GM18511 (cell line): ENCODE measurements around the gene ME3.
"Not testable (repeated sequence)": the region's sequence is repeated elsewhere in the genome, so short reads cannot be mapped to it uniquely, and the experiment has no call there.

ENCODE experiments used
- ATAC-seq: cut with Tn5 transposase; IDR thresholded peaks from one replicate; pipeline ENCODE4 v1.9.1; 2021; ENCODE audit warnings: mild to moderate bottlenecking, moderate library complexity; ENCODE audit not compliant: unreplicated experiment

Gene ME3

DNA sequence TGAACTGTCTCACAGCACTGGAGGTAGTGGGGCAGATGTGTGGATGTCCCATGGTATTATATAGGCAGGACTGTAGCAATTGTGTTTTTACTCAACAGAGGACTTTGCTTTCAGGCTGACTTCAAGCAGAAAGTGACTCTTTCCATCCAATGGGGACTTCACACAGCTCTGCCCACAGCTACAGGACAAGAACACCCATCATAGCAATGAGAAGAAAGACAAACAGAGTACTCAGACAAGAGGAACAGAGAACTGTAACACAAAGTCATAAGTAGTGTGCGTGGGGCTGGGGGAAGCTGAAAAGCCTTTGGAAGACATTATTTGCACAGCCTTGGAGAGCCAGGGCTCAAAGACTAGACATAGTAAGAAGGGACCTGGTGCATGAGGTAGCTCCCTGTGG lies 227.4 kb downstream of the ME3 start:
- ATAC-seq: no peak

GRCh38 chr11:86443415-86443814 lies 229.0 kb downstream of the ME3 start:
- no peak for ATAC-seq

DNA sequence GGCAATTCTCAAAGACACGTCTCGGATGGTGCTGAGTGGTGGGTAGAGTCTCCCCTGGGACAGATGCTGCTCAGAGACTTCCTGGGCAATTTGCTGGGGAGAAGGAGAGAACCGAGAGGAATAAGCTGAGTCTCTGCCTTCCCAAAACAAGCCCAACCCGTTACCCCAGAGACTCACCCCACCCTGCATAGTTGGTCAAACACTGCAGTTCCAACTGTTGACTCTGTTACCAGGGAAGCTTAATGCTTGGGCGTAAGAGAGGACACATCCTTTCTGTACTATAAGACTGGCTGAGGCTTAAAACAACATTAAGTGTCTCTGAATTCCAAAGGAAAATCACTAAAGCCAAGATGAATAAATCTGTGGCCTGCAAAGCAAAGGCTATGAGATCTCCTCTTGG lies 229.6 kb downstream of the ME3 start:
- ATAC-seq: no peak

GRCh38 chr11:86442420-86442819 lies 230.0 kb downstream of the ME3 start:
- ATAC-seq: no peak

DNA sequence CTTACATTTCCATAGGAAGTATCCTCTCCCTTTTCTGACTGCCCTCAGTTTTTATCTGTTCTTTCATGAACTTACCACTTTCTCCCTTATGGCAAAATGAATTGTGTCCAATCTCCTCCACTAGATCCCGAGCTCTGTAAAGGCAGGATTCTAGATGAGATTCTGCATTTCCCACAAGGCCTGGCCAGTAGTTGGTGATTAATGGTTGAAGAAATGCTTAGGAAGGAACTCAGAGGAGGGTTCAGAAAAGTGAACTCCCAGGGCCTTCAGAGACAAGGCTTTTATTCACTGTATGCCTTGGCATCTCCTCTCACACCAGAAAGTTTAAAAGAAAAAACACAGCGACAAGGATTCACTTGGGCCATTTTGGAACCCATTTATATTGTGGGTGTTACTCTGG lies 231.6 kb downstream of the ME3 start:
- no peak for ATAC-seq

GRCh38 chr11:86440305-86440716 lies 232.1 kb downstream of the ME3 start:
- ATAC-seq: no peak

DNA sequence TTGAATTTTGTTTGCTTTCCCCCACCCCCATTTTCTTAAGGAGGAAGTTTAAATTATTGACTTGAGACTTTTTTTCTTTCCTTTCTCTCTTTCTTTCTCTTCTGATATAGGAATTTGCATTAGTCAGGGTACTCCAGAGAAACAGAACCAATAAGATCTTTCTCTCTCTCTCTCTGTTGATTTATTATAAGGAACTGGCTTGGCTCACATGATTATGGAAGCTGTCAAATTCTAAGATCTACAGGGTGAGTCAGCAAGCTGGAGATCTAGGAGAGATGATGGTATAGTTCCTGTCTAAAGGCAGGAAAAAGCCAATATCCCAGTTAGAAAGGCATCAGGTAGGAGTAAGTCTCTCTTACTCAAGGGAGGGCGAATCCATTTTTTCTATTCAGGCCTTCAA lies 233.7 kb downstream of the ME3 start:
- ATAC-seq: no peak

- ATAC-seq: no peak
Observed at GRCh38 chr11:86435711-86436110, 236.7 kb downstream of the ME3 start.

DNA sequence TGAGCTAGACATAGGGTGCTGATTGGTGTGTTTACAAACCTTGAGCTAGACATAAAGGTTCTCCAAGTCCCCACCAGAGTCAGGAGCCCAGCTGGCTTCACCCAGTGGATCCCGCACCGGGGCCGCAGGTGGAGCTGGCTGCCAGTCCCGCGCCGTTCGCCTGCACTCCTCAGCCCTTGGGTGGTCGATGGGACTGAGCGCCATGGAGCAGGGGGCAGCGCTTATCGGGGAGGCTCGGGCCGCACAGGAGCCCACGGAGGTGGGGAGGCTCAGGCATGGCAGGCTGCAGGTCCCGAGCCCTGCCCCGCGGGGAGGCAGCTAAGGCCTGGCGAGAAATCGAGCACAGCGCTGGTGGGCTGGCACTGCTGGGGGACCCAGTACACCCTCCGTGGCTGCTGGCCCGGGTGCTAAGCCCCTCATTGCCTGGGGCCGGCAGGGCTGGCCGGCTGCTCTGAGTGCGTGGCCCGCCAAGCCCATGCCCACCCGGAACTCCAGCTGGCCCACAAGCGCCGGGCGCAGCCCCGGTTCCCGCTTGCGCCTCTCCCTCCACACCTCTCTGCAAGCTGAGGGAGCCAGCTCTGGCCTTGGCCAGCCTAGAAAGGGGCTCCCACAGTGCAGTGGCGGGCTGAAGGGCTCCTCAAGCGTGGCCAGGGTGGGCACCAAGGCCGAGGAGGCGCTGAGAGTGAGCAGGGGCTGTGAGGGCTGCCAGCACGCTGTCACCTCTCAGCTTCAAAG lies 238.9 kb downstream of the ME3 start:
- not testable (repeated sequence) for ATAC-seq

DNA sequence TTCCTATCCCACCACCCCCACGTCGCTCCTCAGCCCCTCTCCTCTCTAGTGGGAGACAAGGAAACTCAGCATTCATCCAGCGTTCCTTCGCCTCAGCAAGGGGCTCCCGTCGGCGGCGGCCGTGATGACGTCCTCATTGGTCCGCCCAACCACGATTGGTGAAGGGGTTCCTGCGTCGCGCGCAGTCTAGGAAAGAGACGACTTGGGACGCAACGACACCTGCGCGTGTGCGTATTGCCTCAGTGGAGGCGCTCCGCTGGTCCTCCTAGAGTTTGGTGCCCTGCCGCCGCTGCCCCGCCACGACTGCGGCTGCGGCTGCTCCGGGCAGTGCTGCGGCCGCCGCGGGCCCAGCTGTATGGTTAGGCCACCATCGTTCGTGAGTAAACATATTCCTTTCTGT lies 241.2 kb downstream of the ME3 start:
- no peak for ATAC-seq

- ATAC-seq: no peak
Observed at GRCh38 chr11:86427441-86427840, 245.0 kb downstream of the ME3 start.

DNA sequence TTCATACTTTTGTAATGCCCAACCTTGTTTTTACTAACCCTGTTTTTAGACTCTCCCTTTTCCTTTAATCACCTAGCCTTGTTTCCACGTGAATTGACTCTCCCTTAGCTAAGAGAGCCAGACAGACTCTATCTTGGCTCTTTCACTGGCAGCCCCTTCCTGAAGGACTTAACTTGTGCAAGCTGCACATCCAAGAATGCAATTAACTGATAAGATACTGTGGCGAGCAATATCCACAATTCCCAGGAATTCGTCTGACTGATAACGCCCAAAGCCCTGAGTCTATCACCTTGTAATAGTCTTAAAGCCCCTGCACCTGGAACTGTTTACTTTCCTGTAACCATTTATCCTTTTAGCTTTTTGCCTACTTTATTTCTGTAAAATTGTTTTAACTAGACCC lies 248.9 kb downstream of the ME3 start:
- ATAC-seq: not testable (repeated sequence)

DNA sequence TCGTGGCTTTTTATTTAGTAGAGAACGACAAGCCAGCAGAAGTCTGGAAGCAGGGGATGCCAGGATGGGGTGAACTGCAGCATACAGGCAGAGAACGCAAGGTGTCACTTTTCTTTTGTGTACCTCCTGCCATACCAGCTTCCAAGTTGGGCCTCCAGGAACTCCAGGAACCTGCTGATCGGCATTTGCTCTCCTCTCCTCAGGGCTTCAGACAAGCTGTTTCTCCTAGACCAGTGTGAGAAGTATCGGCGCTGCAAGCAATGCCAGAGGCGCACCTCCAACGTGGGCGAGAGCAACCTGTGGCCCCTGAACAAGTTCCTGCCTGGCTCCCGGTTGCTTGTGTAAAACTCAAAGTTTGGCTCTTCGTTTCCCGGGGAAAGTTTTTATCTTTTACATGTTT lies 250.0 kb downstream of the ME3 start:
- no peak for ATAC-seq

DNA sequence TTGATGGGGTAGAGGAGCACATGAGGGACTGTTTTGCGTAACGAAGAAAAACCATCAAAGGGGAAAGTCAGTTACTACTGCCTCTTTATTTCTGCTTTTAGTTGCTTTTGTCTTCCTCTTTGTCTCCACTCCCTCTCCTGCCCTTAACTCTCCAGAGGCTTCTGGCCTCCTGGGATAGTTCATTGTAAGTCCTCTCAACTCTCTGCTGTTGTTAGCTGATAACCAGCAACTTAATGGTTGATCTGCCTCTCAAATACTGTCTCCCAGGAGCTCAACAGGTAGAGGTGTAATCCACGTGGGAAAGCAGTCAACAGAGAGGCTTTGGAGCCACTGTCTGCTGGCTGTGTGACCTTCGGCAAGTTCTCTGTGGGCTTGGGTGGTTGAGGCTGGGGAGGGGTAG lies 250.5 kb downstream of the ME3 start:
- ATAC-seq: no peak

DNA sequence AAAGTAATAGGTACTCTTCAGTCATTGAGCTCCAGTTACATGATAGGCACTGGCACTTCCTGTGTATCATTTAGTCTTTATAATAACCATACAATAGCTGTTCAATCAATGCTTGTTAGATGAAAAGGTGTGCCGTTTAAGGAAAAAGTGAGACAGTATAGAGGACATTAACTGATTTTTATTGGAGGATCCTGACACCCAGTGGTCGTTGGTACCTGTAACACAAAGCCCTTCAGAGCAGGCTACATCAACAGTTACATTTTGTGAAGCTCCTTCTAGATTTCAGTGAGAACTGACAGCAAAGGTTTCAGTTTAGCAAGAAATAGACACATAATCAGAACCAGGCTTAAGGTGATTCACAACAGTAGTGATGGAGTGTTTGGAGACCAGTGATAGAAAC lies 253.5 kb downstream of the ME3 start:
- ATAC-seq: no peak

DNA sequence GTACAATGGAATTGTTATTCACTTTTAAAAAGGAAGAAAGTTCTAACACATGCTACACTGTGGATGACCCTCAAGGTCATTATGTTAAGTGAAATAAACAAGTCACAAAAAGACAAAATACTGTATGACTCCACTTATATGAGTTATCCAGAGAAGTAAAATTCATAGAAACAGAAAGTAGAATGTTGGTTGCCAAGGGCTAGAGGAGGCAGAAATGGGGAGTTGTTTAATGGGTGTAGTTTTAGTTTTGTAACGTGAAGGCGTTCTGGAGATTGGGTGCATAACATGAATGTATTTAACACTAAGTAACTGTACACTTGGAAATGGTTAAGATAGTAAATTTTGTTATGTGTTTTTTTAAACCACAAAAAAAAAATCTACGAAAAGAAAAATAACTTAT lies 253.9 kb downstream of the ME3 start:
- no peak for ATAC-seq

GRCh38 chr11:86418106-86418505 lies 254.3 kb downstream of the ME3 start:
- ATAC-seq: no peak

- not testable (repeated sequence) for ATAC-seq
Observed at GRCh38 chr11:86416951-86417350, 255.5 kb downstream of the ME3 start.

GRCh38 chr11:86416494-86416893 lies 255.9 kb downstream of the ME3 start:
- no peak for ATAC-seq

- ATAC-seq: no peak
Observed at GRCh38 chr11:86415026-86415425, 257.4 kb downstream of the ME3 start.

DNA sequence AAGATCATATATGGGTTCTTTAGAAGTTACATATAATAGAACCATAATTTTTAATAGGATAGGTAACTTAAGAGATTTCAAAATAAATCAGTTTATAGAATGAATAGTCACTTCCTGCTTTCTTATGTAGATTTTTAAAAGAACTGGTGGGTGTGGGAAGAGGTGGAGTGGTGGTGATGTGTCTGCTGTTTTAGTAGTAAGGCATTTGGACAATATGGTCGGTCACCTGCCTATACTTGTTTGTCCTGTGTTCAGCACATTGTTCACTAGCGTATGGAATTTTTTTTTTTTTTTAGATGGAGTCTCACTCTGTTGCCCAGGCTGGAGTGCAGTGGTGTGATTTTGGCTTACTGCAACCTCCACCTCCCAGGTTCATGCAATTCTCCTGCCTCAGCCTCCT lies 258.4 kb downstream of the ME3 start:
- ATAC-seq: no peak

DNA sequence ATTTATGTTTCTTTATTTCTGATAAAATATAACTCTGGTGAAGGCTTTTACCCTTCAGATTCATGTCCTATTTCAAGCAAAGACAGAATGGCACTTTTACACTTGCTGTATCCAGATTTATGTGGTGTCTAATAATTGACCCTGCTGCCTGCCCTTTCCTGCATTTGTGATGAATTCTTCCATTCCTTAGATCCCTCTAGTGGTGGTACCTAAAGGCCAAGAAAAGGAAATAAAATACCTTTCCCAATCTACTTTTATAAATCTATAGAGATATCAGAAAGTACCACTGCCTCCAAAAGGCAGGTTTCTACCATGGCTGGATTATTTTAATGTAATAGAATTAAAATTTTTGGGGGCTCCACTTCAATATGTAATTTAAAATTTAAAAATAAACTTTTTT lies 263.6 kb downstream of the ME3 start:
- no peak for ATAC-seq

GRCh38 chr11:86403458-86403857 lies 269.0 kb downstream of the ME3 start:
- no peak for ATAC-seq
